Gastrocnemius medialis (tissue), 4 donors: ENCODE measurements around the gene DCLK2. TPM values are rescaled to one million over a fixed set of nuclear protein-coding genes. Genes with fewer than 3 reads are reported as not detected.

ENCODE experiments used
- ATAC-seq, 2 donors: fragments of 150-250 bp; one replicate each; pipeline ENCODE4 v1.9.1; 2016
- DNase-seq, 2 donors: peaks; one replicate each; pipeline ENCODE4 v3.0.0-alpha.2; 2019
- H3K27ac ChIP-seq, 4 donors: fragments of 200-600 bp; sonication (generic); 1 replicate in 1 of 4; 2 replicates in 3 of 4; pipeline ENCODE4 v1.5.1; 2016 to 2018; ENCODE audit warnings: mild to moderate bottlenecking in 2 of 4, moderate library complexity in 1 of 4
- H3K27me3 ChIP-seq, 3 donors: fragments of 200-600 bp; sonication (generic) in 2 of 3; 1 replicate in 1 of 3; 2 replicates in 2 of 3; pipeline versions ENCODE4 v1.5.1 to v1.6.0; 2016 to 2019; ENCODE audit warnings: mild to moderate bottlenecking in 1 of 3, moderate library complexity in 1 of 3
- H3K36me3 ChIP-seq, 2 donors: fragments of 200-600 bp; sonication (generic) in 1 of 2; one replicate each; pipeline ENCODE4 v1.5.1; 2017 to 2018
- H3K4me1 ChIP-seq, 2 donors: fragments of 200-600 bp; sonication (generic) in 1 of 2; one replicate each; pipeline ENCODE4 v1.5.1; 2016 to 2017; ENCODE audit warnings: mild to moderate bottlenecking in 2 of 2
- H3K4me3 ChIP-seq, 4 donors: fragments of 200-600 bp; sonication (generic) in 3 of 4; 1 replicate in 1 of 4; 2 replicates in 3 of 4; pipeline ENCODE4 v1.5.1; 2016 to 2019; ENCODE audit warnings: mild to moderate bottlenecking in 2 of 4
- H3K9me3 ChIP-seq, 3 donors: fragments of 200-600 bp; sonication (generic) in 2 of 3; 1 replicate in 1 of 3; 2 replicates in 2 of 3; pipeline ENCODE4 v1.5.1; 2016 to 2019
- POLR2A ChIP-seq, 2 donors: fragments of 450-650 bp; IDR thresholded peaks; one replicate each; pipeline ENCODE4 v1.6.1; 2017; ENCODE audit warnings: antibody characterized with exemption in 2 of 2, mild to moderate bottlenecking in 2 of 2, moderate library complexity in 2 of 2
- in situ Hi-C, 4 donors: fragments of 200-750 bp; cut with MboI; loops; one replicate each; pipeline versions ENCODE4 v1.15.0 to v1.8.0; 2017; ENCODE audit warnings: low sequenced_read_pairs in 4 of 4
- intact Hi-C: fragments of 100-400 bp; cut with DNase I; formaldehyde crosslinking; loops from one replicate; pipeline ENCODE4 v1.15.1; 2023; ENCODE audit warnings: low total_unique reads
- total RNA-seq, 4 donors: library from RNA; depleted of rRNA; stranded (reverse); fragments of >200 nt; gene quantifications; one replicate each; pipeline versions ENCODE4 v1.1.0 to v1.2.3, GENCODE V29; 2016
- TF ChIP-seq, protein P1 (sequence below), 5 experiments: fragments of 450-650 bp in 3 of 5; fragments of 200-600 bp in 2 of 5; sonication (generic) in 2 of 5; IDR thresholded peaks in 4 of 5; conservative IDR thresholded peaks in 1 of 5; 1 replicate in 4 of 5; 2 replicates in 1 of 5; pipeline ENCODE4 v1.5.1; 2016 to 2019; ENCODE audit warnings: antibody characterized with exemption in 5 of 5, mild to moderate bottlenecking in 3 of 5, moderate library complexity in 3 of 5

DCLK2 gene
- total RNA-seq, 4 donors from 2014 or later: 0.29 to 0.97 (median 0.47) TPM

GRCh38 chr4:150243932-150244331 lies 165.7 kb downstream of the DCLK2 start:
- TF ChIP-seq, protein P1, sequence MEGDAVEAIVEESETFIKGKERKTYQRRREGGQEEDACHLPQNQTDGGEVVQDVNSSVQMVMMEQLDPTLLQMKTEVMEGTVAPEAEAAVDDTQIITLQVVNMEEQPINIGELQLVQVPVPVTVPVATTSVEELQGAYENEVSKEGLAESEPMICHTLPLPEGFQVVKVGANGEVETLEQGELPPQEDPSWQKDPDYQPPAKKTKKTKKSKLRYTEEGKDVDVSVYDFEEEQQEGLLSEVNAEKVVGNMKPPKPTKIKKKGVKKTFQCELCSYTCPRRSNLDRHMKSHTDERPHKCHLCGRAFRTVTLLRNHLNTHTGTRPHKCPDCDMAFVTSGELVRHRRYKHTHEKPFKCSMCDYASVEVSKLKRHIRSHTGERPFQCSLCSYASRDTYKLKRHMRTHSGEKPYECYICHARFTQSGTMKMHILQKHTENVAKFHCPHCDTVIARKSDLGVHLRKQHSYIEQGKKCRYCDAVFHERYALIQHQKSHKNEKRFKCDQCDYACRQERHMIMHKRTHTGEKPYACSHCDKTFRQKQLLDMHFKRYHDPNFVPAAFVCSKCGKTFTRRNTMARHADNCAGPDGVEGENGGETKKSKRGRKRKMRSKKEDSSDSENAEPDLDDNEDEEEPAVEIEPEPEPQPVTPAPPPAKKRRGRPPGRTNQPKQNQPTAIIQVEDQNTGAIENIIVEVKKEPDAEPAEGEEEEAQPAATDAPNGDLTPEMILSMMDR (IDR thresholded peaks at IDR 0.05 in 4 of 5, conservative IDR thresholded peaks at IDR 0.05 in 1 of 5): no peak
- no peak for TF ChIP-seq POLR2A (IDR thresholded peaks at IDR 0.05)
- ATAC-seq (no peak), DNase-seq (no peak)
- no peaks in the 10 kb centered on the region for H3K27me3 ChIP-seq
- intact Hi-C loops: loop anchor here (2.0 to 5.0 kb wide), 2 partner anchors 233 to 262 kb away; no protein-coding TSS in a partner anchor
- H3K27ac ChIP-seq: no peak overlapping the region
- in situ Hi-C loops: loop anchor here in 1 of 4 donors (10.0 kb wide), 1 partner anchor 239 kb away; no protein-coding TSS in a partner anchor
- no peaks in the 10 kb centered on the region for H3K9me3 ChIP-seq
- no peak overlapping the region for H3K4me3 ChIP-seq
- no peaks in the 10 kb centered on the region for H3K4me1 ChIP-seq
- no peaks in the 10 kb centered on the region for H3K36me3 ChIP-seq

- no peaks in the 10 kb centered on the region for H3K4me1 ChIP-seq
- no peak overlapping the region for H3K4me3 ChIP-seq
- H3K9me3 ChIP-seq: no peaks in the 10 kb centered on the region
- in situ Hi-C loops: loop anchor here in 1 of 4 donors (10.0 kb wide), 1 partner anchor 240 kb away; no protein-coding TSS in a partner anchor
- ATAC-seq: no peak
- H3K27ac ChIP-seq: no peak overlapping the region
- no peak for DNase-seq
- no peaks in the 10 kb centered on the region for H3K27me3 ChIP-seq
- H3K36me3 ChIP-seq: no peaks in the 10 kb centered on the region
- TF ChIP-seq, protein P1 (IDR thresholded peaks at IDR 0.05 in 4 of 5, conservative IDR thresholded peaks at IDR 0.05 in 1 of 5): no peak
- no peak for TF ChIP-seq POLR2A (IDR thresholded peaks at IDR 0.05)
- intact Hi-C loops: loop anchor here (5.0 kb wide), 1 partner anchor 262 kb away; no protein-coding TSS in a partner anchor
Observed at GRCh38 chr4:150244600-150244999, 166.4 kb downstream of the DCLK2 start.

DNA sequence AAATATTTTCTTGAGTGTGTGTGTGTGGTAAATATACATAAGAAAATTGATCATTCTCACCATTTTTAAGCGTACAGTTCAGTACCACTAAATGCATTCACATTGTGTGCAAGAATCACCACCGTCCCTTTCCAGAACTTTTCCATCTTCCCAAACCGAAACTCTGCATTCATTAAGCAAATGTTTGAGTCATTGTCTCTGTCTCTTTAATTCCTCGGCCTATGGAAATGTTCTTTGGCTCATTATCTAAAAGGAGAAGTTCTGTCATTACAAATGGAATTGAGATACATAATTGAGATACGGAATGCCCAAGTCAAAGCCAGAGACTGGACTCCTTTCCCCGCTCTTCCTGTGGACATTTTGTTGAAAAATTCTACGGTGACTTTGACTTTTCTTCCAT lies 168.9 kb downstream of the DCLK2 start:
- H3K27me3 ChIP-seq: no peaks in the 10 kb centered on the region
- intact Hi-C loops: no loop called here
- TF ChIP-seq, protein P1 (IDR thresholded peaks at IDR 0.05 in 4 of 5, conservative IDR thresholded peaks at IDR 0.05 in 1 of 5): no peak
- TF ChIP-seq POLR2A (IDR thresholded peaks at IDR 0.05): no peak
- no peaks in the 10 kb centered on the region for H3K36me3 ChIP-seq
- no peaks in the 10 kb centered on the region for H3K9me3 ChIP-seq
- in situ Hi-C loops: loop anchor here in 1 of 4 donors (10.0 kb wide), 1 partner anchor 242 kb away; no protein-coding TSS in a partner anchor
- ATAC-seq (no peak), DNase-seq (no peak)
- H3K4me3 ChIP-seq: no peak overlapping the region
- no peak overlapping the region for H3K27ac ChIP-seq
- H3K4me1 ChIP-seq: no peaks in the 10 kb centered on the region

GRCh38 chr4:150248181-150248580 lies 169.9 kb downstream of the DCLK2 start:
- intact Hi-C loops: no loop called here
- DNase-seq: no peak
- no peaks in the 10 kb centered on the region for H3K4me1 ChIP-seq
- in situ Hi-C loops: loop anchor here in 1 of 4 donors (10.0 kb wide), 1 partner anchor 243 kb away; no protein-coding TSS in a partner anchor
- ATAC-seq: no peak
- TF ChIP-seq, protein P1 (IDR thresholded peaks at IDR 0.05 in 4 of 5, conservative IDR thresholded peaks at IDR 0.05 in 1 of 5): no peak
- no peak for TF ChIP-seq POLR2A (IDR thresholded peaks at IDR 0.05)
- no peak overlapping the region for H3K4me3 ChIP-seq
- H3K36me3 ChIP-seq: no peaks in the 10 kb centered on the region
- no peaks in the 10 kb centered on the region for H3K27me3 ChIP-seq
- H3K9me3 ChIP-seq: no peaks in the 10 kb centered on the region
- no peak overlapping the region for H3K27ac ChIP-seq
